NCI-H226 (cell line): ENCODE data around the gene BLVRB.
"Not testable (repeated sequence)": the region's sequence is repeated elsewhere in the genome, so short reads cannot be mapped to it uniquely, and the experiment has no call there.

ENCODE experiments used
- DNase-seq: peaks from one replicate; pipeline ENCODE4 v3.0.0-alpha.2; 2015

BLVRB gene

GRCh38 chr19:40445780-40446262, 19.7 kb downstream of the BLVRB start:
- no peak for DNase-seq

DNA sequence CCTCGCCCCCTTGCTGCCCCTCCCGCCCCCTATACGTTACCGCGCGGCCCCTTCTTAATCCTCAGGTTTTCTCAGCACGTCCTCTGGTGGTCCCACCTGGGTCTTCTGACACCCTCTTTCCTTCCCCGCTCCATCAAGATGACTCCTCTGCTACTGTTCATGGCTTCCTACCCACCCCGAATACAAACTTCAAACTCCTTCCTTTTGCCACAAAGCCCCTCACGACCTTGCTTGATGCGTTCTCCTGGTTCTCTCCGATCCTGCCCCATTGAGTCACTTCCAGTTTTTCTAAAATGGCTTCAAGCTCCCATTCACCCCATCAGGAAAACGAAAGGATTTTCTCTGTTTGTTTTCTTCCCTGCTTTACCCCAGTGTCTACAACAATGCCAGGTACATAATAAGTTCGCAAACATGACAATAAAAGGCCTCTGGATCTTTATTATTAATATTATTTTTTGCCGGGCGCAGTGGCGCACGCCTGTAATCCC, 20.7 kb downstream of the BLVRB start:
- no peak for DNase-seq

DNA sequence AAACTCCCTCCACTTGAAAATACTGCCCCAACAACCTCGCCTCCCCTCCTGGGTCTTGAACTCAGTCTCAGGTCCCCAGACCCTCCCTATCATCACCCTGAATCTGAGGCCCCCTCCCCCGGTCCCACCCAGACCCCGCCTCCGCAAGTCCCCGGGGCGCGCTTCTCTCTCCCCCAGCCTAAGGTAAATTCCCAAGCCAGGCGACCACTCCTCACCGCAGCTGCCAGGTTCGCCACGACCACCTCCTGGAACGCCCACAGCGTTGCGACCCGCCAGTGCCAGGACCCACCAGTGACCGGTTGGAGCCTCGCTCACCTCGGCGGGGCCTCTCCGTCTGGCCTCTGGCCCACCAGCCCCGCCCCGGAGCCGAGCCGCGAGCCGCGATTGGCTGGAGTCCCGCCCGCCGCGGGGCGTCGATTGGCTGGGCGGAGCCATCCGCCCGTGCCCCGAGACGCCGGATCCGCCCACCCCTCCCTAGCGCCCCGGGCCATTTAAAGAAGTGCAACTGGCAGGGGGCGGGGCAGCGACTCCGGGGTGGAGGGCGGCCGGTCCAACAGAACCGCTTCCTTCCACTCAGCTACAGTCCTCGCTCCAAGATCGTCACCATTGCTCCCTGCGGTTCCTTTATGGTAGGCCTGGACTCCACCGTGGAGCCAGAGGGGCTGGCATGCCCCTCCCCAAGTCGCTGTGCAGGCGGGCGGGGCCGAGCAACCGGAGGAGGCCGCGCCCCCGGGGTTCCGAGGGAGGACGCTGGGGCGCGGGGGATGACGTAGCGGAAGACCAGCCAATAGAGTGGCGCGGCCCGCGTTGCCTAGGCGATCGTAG, 21.3 kb downstream of the BLVRB start, which contains the start of gene SERTAD3:
Gene SERTAD3 (minus strand): TSS at position 336 of the 825 bp plus-strand sequence. CDS start 2,255 bp downstream, outside the sequence.
- DNase-seq, result peak; percentile 85

DNA sequence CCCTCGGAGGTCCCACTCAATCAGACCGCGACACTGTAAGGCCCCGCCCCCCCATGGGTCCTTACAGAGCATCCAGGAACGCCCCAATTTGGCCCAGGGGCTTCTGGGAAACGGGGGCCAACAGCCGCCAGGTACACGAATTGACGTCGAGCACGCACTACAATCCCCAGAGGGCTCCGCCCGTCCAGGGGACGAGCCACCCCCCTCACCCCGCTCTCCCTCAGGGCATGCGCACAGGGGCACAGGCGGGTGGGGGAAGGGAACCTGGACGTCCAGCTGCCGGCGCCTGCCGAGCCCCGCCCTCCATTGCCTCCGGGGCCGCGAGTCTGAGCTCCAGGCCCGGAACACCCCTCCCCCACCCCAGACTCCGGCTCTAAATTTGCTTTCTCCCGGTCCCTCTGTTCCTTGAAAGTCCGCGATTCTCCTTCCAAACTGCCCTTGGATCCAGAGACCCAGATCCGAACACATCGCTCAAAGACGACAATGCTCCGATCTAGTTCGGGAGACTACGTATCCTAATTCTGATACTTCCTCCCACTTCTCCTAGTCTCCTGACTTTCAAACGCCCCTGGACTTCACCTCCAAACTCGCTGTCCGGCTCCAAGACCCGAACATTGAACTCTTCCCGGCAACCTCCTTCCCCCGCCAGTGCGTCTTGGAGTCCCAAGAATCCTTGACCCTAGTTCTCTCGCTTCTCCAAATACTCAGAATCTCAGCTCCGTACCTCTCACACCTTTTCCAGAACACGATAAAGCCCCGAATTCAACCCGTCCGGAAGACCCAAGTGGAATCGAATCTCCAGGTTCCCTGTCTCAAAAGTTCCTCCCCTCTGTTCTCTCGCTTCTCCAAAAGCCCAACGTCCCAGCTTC, 22.2 kb downstream of the BLVRB start:
- DNase-seq, result peak; percentile 99

DNA sequence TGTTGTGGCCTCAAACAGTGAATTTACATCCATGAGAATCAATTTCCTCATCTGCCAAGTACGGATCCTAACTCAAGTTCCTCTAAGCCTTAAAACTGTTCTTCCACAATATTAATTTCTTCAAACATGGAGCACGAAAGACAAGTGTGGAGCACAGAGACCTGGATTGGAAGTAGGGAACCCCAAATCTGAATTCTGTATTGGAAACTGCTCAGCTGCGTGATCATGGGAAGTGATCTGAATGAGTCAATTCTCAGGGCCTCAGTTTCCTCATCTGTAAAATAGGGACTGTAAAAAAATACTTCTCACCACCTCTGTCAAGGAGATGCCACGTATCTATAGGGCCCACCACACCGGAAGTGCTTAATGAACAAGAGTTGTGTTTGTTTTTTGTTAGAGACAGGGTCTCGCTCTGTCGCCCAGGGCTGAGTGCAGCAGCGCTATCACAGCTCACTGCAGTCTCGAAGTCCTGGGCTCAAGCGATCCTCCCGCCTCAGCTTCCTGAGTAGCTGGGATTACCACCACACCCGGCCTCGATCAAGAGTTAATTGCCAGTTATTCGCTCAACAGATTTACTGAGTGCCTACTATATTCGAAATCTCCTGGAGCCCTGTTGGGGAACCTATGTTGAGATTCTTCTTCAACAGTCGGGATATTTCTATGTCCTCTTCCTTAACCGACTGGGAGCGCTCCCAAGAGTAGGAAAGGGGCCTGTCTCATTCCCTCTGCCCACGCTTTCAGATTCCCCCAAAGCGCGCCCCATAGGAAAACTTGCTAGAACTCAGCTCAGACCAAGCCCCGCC, 23.0 kb downstream of the BLVRB start:
- no peak for DNase-seq

GRCh38 chr19:40441719-40442253, 23.8 kb downstream of the BLVRB start:
- DNase-seq, result no peak

DNA sequence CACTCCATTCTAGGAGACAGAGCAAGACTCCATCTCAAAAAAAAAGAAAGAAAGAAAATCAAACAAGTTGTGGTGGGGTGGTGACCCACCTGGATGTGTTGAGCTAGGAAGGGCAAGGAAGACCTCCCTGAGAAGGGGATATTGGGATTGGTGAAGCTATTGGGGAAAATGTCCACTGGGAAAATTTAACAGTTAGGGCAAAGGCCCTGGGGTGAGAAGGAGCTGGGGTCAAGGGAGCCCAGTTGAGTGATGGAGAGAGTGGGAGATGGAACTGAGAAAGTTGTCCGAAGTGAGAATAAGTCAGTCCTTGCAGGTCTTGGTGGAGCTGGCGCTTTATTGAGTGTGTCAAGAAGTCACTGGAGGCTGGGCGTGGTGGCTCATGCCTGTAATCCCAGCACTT, 27.3 kb downstream of the BLVRB start:
- no peak for DNase-seq

- DNase-seq, result peak; percentile 89
These were observed 31.9 kb downstream of the BLVRB start for GRCh38 chr19:40433391-40434216.

DNA sequence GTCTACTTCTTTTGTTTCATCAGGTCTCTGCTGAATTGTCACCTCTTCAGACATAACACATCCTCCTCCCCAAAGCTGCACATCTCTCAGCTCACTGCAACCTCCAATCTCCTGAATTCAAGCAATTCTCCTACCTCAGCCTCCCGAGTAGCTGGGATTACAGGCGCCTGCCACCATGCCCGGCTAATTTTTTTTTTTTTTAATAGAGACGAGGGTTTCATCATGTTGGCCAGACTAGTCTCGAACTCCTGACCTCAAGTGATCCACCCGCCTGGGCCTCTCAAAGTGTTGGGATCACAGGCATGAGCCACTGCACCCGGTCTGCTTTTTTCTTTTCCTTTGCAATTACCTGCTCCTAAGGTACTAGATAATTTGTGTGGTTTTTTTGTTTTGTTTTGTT, 32.8 kb downstream of the BLVRB start:
- not testable (repeated sequence) for DNase-seq

GRCh38 chr19:40431698-40432097, 33.8 kb downstream of the BLVRB start:
- no peak for DNase-seq

DNA sequence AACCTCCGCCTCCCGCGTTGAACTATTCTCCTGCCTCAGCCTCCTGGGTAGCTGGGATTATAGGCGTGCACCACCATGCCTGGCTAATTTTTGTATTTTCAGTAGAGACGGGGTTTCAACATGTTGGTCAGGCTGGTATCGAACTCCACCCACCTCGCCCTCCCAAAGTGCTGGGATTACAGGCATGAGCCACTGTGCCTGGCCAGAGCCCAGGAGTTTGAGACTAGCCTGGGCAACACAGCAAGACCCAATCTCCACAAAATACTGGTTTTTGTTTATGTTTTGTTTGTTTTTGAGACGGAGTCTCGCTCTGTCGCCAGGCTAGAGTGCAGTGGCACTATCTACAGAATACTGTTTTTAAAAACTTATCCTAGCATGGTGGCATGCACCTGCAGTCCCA, 35.3 kb downstream of the BLVRB start:
- DNase-seq, result not testable (repeated sequence)

- DNase-seq, result not testable (repeated sequence)
These were observed 37.3 kb downstream of the BLVRB start for GRCh38 chr19:40428197-40428596.

GRCh38 chr19:40425450-40426287, 39.9 kb downstream of the BLVRB start, which contains the start of gene SERTAD1:
Gene SERTAD1, minus strand, starts transcription at chr19:40425992. Its CDS starts 2,446 bp downstream, at chr19:40423546.
- DNase-seq, result peak; percentile 99

DNA sequence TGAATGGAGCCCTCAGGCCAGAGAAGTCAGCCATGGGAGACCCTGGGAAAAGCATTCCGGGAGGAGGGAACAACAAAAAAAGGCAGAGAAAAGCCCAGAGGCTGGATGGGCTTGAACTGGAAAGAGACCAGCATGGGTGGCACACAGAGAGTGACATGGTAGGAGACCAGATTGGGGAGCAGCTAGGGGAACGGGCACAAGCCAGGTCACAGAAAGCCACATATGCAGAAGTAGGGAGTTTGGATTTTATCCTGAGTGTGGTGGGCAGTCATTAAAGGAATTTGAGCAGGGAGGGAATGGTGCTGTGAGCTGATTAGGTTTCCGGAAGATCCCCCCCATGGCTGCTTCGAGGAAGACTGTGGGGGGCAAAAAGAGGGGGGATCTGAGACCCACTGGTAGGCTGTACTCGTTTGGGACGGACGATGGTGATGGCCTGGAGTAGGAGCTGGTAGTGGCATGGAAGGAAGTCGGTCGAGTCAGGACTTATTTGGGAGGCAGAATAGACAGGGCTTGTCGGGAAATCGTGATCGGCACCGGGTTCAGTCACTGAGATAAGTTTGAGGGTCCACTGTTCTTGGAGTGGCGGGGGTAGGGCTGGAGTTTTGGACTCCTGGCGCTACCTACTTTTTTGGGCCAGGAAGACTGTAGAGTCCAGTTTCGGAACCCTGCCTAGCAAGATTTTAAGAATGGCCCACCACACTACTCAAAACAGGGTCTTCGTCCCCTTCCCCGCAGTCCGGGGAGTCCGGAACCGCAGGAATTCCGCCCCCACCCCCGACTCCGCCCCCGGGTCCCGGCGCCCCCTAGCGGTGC, 40.7 kb downstream of the BLVRB start:
- DNase-seq, result no peak

GRCh38 chr19:40423938-40424337, 41.6 kb downstream of the BLVRB start:
- DNase-seq, result no peak

- no peak for DNase-seq
These were observed 42.6 kb downstream of the BLVRB start for GRCh38 chr19:40422748-40423566.

- DNase-seq, result no peak
These were observed 43.4 kb downstream of the BLVRB start for GRCh38 chr19:40421993-40422747.
